ENCODE data around the gene VPS37C. TPM values are rescaled to one million over a fixed set of nuclear protein-coding genes. Genes with fewer than 3 reads are reported as not detected.

The VPS37C gene
- total and polyA plus RNA-seq, 2 experiments from 2014 or later, result 13.1 to 13.4 TPM

DNA sequence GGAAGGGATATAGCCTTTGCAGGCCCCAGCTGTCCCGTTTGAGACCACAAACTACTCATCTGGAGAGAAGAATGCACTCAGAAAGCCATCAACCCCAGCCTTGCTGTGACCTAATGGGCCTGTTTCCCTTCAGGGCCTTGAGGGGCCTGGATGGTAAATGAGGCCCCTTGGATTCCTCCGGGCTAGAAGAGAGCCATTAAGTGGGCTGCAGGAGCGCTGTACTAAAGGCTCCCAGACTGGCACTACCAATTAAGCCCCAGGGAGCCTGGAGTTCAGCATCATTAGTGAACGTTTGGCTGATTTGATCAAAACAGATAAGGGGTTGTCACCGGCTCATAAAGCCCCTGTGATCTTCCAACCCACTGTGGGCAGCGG is 35.9 kb downstream of the VPS37C start:
- 38% methylated on average over 6 of the region's 6 CpGs for WGBS, 2 experiments (ENCODE audit: low coverage in 1 of 2, low lambda C conversion rate in 2 of 2, missing lambda C conversion rate in 2 of 2)
- no peak overlapping the region for H3K27ac ChIP-seq
- no peaks in the 10 kb centered on the region for H3K79me2 ChIP-seq (ENCODE audit: insufficient read depth)
- no peaks in the 10 kb centered on the region for H3K9me3 ChIP-seq (ENCODE audit: low read depth)
- no peak for DNase-seq
- H3K9ac ChIP-seq, result no peak overlapping the region
- H3K9me2 ChIP-seq (ENCODE audit: insufficient read depth), result no peaks in the 10 kb centered on the region
- no peaks in the 10 kb centered on the region for H3K36me3 ChIP-seq (ENCODE audit: low read depth)
- in situ Hi-C loops (cut with MboI), result no loop called here
- H3K4me3 ChIP-seq, result no peak overlapping the region
- no peak overlapping the region for H3K4me2 ChIP-seq (ENCODE audit: unreplicated experiment)
- no peaks in the 10 kb centered on the region for H4K20me1 ChIP-seq (ENCODE audit: insufficient read depth)
- peaks cover 12% of the 10 kb centered on the region for H3F3A ChIP-seq (ENCODE audit: insufficient read depth)
- H3K27me3 ChIP-seq (replicated peaks; ENCODE audit: insufficient read depth), result no peaks in the 10 kb centered on the region
- no peak for TF ChIP-seq EZH2phosphoT487 (IDR thresholded peaks at IDR 0.05; ENCODE audit: insufficient read depth, low read depth)
- TF ChIP-seq EZH2 (IDR thresholded peaks at IDR 0.05; ENCODE audit: insufficient read depth, poor library complexity, severe bottlenecking), result no peak
- H3K4me1 ChIP-seq (ENCODE audit: insufficient read depth), result 0 out of 2 replicates have a peak, but pooled peaks cover 2% of the 10 kb centered on the region
- no peak overlapping the region for H2AFZ ChIP-seq

DNA sequence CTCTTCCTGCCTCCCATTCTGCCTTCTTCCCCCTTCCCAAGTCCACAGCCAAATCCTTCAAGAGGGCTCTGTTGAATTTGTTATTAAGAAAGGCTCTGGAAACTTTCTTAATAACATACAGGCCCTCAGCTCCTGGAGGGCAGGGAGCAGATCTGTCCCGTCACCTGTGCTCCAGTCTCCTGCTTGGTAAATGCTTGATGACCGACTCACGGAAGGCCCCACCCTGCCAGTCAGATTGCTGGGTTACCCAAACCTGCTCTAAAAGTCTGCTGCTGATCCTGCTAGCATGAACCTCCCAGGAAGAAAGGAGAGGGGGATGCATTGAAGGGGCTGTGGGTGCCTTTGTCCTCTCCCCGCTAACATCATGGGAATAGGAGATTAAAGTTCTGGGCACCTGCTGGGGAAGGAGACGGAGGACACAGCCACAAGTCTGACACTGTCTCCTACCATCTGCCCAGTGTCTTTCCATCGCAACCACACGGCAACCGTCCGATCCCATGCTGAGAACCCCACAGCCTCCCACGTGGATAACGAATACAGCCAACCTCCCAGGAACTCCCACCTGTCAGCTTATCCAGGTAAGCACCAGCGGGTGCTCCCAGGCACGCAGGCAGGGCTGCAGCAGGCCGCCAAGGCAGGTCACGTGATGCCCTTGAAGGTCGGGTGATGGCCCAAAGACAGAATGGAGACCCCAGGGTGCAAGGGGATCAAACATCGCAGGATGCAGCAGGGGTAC is 36.5 kb downstream of the VPS37C start:
- 63 to 77% methylated on average over 17 of the region's 17 CpGs for WGBS, 2 experiments (ENCODE audit: low coverage in 1 of 2, low lambda C conversion rate in 2 of 2, missing lambda C conversion rate in 2 of 2)
- Histone ChIP-seq H3K9me2 (ENCODE audit: insufficient read depth) (no peaks in the 10 kb centered on the region), H3K27me3 (replicated peaks; ENCODE audit: insufficient read depth) (no peaks in the 10 kb centered on the region; the same call in 1 of the 2 replicates), H3K4me3 (no peak overlapping the region), H3K4me1 (ENCODE audit: insufficient read depth) (no peaks in the 10 kb centered on the region), H2AFZ (no peak overlapping the region), H3K79me2 (ENCODE audit: insufficient read depth) (no peaks in the 10 kb centered on the region), H3K4me2 (ENCODE audit: unreplicated experiment) (no peak overlapping the region), H3K9me3 (ENCODE audit: low read depth) (no peaks in the 10 kb centered on the region), H3K9ac (no peak overlapping the region), H3F3A (ENCODE audit: insufficient read depth) (0 out of 2 replicates have a peak, but pooled peaks cover 10% of the 10 kb centered on the region), H4K20me1 (ENCODE audit: insufficient read depth) (no peaks in the 10 kb centered on the region), H3K36me3 (ENCODE audit: low read depth) (no peaks in the 10 kb centered on the region), H3K27ac (no peak overlapping the region)
- no peak for DNase-seq
- TF ChIP-seq EZH2phosphoT487 (IDR thresholded peaks at IDR 0.05; ENCODE audit: insufficient read depth, low read depth) (no peak), EZH2 (IDR thresholded peaks at IDR 0.05; ENCODE audit: insufficient read depth, poor library complexity, severe bottlenecking) (no peak)
- in situ Hi-C loops (cut with MboI), result no loop called here

DNA sequence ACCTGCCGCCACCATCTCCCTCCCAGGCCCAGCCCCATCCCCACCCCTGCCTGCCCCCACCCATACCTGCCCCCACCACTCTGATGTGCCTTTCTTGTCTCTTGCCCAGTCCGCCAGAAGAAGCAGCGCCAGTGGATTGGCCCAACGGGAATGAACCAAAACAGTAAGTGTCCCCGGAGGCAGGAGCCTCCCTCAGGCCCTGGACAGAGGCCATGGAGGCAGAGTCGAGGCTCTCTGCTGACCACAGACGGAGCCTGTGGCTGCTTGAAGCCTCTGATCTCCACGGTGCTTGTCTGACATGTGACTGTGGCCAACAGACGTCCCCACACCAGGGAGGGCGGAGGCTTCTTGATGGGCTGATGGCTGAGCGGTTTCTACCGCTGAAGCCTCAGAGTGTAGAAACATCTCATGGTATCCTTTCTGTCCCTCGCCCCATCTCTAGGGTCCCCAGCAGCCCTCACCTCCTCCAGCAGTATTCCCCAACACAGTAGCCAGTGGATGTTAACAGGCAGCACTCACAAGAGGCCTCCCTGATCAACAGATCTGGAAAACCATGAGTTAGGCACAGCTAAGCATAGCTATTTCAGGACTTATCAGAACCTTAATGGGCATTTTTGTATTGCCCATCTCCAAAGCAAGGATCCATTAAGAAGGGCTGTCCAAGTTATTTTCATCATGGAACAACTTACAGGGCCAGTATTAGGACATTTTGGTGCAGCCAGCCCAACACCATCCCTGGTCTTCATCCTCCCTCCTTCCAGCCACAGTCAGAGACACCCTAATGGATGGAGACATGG is 37.3 kb downstream of the VPS37C start:
- 0 out of 2 replicates have a peak, but pooled peaks cover 4% of the 10 kb centered on the region for H3F3A ChIP-seq (ENCODE audit: insufficient read depth)
- no peaks in the 10 kb centered on the region for H3K9me2 ChIP-seq (ENCODE audit: insufficient read depth)
- H3K4me3 ChIP-seq, result no peak overlapping the region
- H3K4me2 ChIP-seq (ENCODE audit: unreplicated experiment), result no peak overlapping the region
- no peaks in the 10 kb centered on the region for H3K36me3 ChIP-seq (ENCODE audit: low read depth)
- H3K27me3 ChIP-seq (replicated peaks; ENCODE audit: insufficient read depth), result no peaks in the 10 kb centered on the region; the same call in 1 of the 2 replicates
- 54% methylated on average over 12 to 13 of the region's 13 CpGs for WGBS, 2 experiments (ENCODE audit: low coverage in 1 of 2, low lambda C conversion rate in 2 of 2, missing lambda C conversion rate in 2 of 2)
- no peaks in the 10 kb centered on the region for H3K9me3 ChIP-seq (ENCODE audit: low read depth)
- H3K9ac ChIP-seq, result no peak overlapping the region
- H3K4me1 ChIP-seq (ENCODE audit: insufficient read depth), result no peaks in the 10 kb centered on the region
- H3K79me2 ChIP-seq (ENCODE audit: insufficient read depth), result no peaks in the 10 kb centered on the region
- in situ Hi-C loops (cut with MboI), result no loop called here
- H3K27ac ChIP-seq, result no peak overlapping the region
- H2AFZ ChIP-seq, result no peak overlapping the region
- TF ChIP-seq EZH2phosphoT487 (IDR thresholded peaks at IDR 0.05; ENCODE audit: insufficient read depth, low read depth) (no peak), EZH2 (IDR thresholded peaks at IDR 0.05; ENCODE audit: insufficient read depth, poor library complexity, severe bottlenecking) (no peak)
- no peaks in the 10 kb centered on the region for H4K20me1 ChIP-seq (ENCODE audit: insufficient read depth)
- no peak for DNase-seq

DNA sequence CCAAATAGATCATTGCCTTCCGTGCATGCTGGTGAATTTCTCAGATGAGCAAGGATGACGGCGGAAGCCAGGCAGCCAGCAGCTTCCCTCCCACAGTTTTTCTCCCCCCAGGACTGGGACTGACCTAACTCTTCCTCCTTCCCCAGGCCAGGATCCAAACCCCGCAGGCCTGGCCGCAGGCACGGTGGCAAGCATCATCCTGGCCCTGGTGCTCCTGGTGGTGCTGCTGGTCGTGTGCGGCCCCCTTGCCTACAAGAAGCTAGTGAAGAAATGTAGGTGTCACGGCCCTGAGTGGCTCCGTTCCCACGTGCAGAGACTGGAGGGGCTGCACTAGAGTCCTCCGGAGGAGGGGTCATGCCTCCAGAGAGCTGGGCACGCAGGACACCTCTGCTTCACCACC is 38.5 kb downstream of the VPS37C start:
- WGBS, 2 experiments (ENCODE audit: low coverage in 1 of 2, low lambda C conversion rate in 2 of 2, missing lambda C conversion rate in 2 of 2), result 70 to 76% methylated on average over 13 of the region's 13 CpGs
- Histone ChIP-seq H3K9me3 (ENCODE audit: low read depth) (no peaks in the 10 kb centered on the region), H4K20me1 (ENCODE audit: insufficient read depth) (no peaks in the 10 kb centered on the region), H3F3A (ENCODE audit: insufficient read depth) (no peaks in the 10 kb centered on the region), H3K9ac (no peak overlapping the region), H3K9me2 (ENCODE audit: insufficient read depth) (no peaks in the 10 kb centered on the region), H3K4me1 (ENCODE audit: insufficient read depth) (no peaks in the 10 kb centered on the region), H3K27me3 (replicated peaks; ENCODE audit: insufficient read depth) (no peaks in the 10 kb centered on the region; the same call in 1 of the 2 replicates), H2AFZ (no peak overlapping the region), H3K4me2 (ENCODE audit: unreplicated experiment) (no peak overlapping the region), H3K4me3 (no peak overlapping the region), H3K36me3 (ENCODE audit: low read depth) (no peaks in the 10 kb centered on the region), H3K79me2 (ENCODE audit: insufficient read depth) (no peaks in the 10 kb centered on the region), H3K27ac (no peak overlapping the region)
- no peak for TF ChIP-seq EZH2phosphoT487 (IDR thresholded peaks at IDR 0.05; ENCODE audit: insufficient read depth, low read depth)
- TF ChIP-seq EZH2 (IDR thresholded peaks at IDR 0.05; ENCODE audit: insufficient read depth, poor library complexity, severe bottlenecking), result no peak
- in situ Hi-C loops (cut with MboI), result no loop called here
- no peak for DNase-seq
